Fibroblast of lung (primary cell): ENCODE measurements around the gene AGT. TPM values are rescaled to one million over a fixed set of nuclear protein-coding genes. Genes with fewer than 3 reads are reported as not detected.
A peak's percentile ranks its signal among the peaks of the same experiment; 100 is the strongest.

ENCODE experiments used
- DNase-seq, 2 donors: peaks; one replicate each; pipeline versions ENCODE4 v3.0.0 to v3.0.0-alpha.2; 2010; ENCODE audit warnings: low read depth in 2 of 2
- H2AFZ ChIP-seq: 2 replicates; pipeline ENCODE4 v1.5.1; 2012; ENCODE audit warnings: low read length, control low read depth, inconsistent platforms
- H3K27ac ChIP-seq: 2 replicates; pipeline ENCODE4 v1.5.1; 2011; ENCODE audit warnings: low read length, control low read depth; ENCODE audit not compliant: insufficient read depth
- H3K27me3 ChIP-seq: 2 replicates; pipeline ENCODE4 v1.5.1; 2011; ENCODE audit warnings: mild to moderate bottlenecking, low read length; ENCODE audit not compliant: control insufficient read depth, insufficient read depth
- H3K36me3 ChIP-seq: 2 replicates; pipeline ENCODE4 v1.5.1; 2011; ENCODE audit warnings: low read length; ENCODE audit not compliant: control insufficient read depth, insufficient read depth
- H3K4me1 ChIP-seq: 2 replicates; pipeline ENCODE4 v1.5.1; 2011; ENCODE audit warnings: low read length; ENCODE audit not compliant: control insufficient read depth, insufficient read depth; ENCODE audit errors: extremely low read depth
- H3K4me2 ChIP-seq: 2 replicates; pipeline ENCODE4 v1.5.1; 2011; ENCODE audit warnings: low read length, control low read depth; ENCODE audit not compliant: insufficient read depth; ENCODE audit errors: extremely low read depth
- H3K4me3 ChIP-seq, 4 experiments: fragments of 200-600 bp in 1 of 4; sonication (generic) in 1 of 4; replicated peaks in 1 of 4; 2 replicates each; pipeline ENCODE4 v1.5.1; 2011 to 2016; ENCODE audit warnings: low read length in 4 of 4, low read depth in 3 of 4, mild to moderate bottlenecking in 3 of 4, control low read depth in 2 of 4, inconsistent platforms in 1 of 4, mixed read lengths in 1 of 4; ENCODE audit not compliant: insufficient read depth in 1 of 4; ENCODE audit errors: control extremely low read depth in 1 of 4
- H3K79me2 ChIP-seq: 2 replicates; pipeline ENCODE4 v1.5.1; 2012; ENCODE audit warnings: mild to moderate bottlenecking, low read length, inconsistent platforms; ENCODE audit not compliant: control insufficient read depth, insufficient read depth
- H3K9ac ChIP-seq: 2 replicates; pipeline ENCODE4 v1.5.1; 2011; ENCODE audit warnings: mild to moderate bottlenecking, low read length, control low read depth; ENCODE audit not compliant: insufficient read depth
- H3K9me3 ChIP-seq: 2 replicates; pipeline ENCODE4 v1.5.1; 2012; ENCODE audit warnings: low read depth, low read length; ENCODE audit not compliant: control insufficient read depth, insufficient read depth
- H4K20me1 ChIP-seq: 2 replicates; pipeline ENCODE4 v1.5.1; 2011; ENCODE audit warnings: low read length; ENCODE audit not compliant: control insufficient read depth, insufficient read depth; ENCODE audit errors: extremely low read depth
- EZH2 ChIP-seq: IDR thresholded peaks from 2 replicates; pipeline ENCODE4 v1.5.1; 2012; ENCODE audit warnings: low read length, control low read depth, mild to moderate bottlenecking; ENCODE audit errors: missing control alignments
- polyA plus RNA-seq, 2 donors: library from polyadenylated mRNA; depleted of rRNA in 1 of 2; stranded (reverse) in 1 of 2; unstranded in 1 of 2; fragments of >200 nt; gene quantifications; 2 replicates each; pipeline ENCODE4 v1.2.1, GENCODE V29; 2011 to 2012; ENCODE audit warnings: missing spikeins in 1 of 2
- total RNA-seq: library from RNA; depleted of rRNA; stranded (reverse); fragments of >200 nt; gene quantifications from 2 replicates; pipeline ENCODE4 v1.2.1, GENCODE V29; 2014
- TF ChIP-seq, protein P1 (sequence below), 2 donors: IDR thresholded peaks in 1 of 2; conservative IDR thresholded peaks in 1 of 2; 1 replicate in 1 of 2; 2 replicates in 1 of 2; pipeline ENCODE4 v1.5.1; 2011 to 2012; ENCODE audit warnings: low read length in 2 of 2, control low read depth in 1 of 2, inconsistent platforms in 1 of 2, low read depth in 1 of 2, mild to moderate bottlenecking in 1 of 2

Gene AGT
- total and polyA plus RNA-seq, 2 donors (not counting 1 experiment from before 2014, with no cell fraction given) = 3.7 to 10.6 TPM

DNA sequence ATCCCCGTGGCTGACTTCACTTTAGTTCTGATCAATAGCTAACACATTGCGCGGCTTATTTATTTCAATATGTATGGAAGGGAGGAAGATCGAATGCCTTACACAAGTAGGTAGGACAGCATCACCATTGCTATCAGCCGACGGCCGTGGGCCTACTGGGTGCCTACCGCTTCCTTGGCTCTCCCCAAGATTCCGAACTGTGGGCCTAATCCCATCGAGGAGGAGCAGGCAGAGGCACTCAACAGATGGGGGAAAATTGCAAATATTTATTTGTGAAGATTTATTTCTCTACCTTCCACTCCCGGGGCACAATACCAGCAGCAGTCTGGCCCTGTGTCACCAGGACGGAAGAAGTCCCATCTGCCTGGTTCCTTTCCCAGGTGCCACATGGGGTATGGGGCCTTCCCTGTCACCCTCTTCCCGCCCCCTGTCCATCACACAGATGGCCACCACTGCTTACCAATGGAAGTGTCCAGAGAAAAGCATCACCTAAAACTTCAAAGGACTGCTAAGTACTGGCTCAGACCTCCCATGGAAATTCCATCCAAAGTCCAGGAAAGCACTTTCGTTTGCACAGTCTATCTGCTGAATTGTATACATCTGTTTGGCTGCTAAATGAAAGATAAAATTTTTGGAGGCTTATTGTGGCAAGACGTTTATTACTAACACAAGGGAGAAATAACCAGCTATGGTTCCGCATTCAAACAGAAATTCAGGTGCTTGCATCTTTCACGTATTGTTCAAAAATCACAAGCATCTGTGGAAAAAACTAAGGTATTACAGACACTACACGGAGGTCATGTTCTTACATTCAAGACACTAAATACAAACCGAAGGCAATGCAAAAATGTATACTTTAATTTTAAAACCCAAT is 11.8 kb downstream of the AGT start:
- no peak overlapping the region for H3K9ac ChIP-seq
- no peaks in the 10 kb centered on the region for H3K79me2 ChIP-seq
- no peak for DNase-seq
- no peak overlapping the region for H3K4me3 ChIP-seq
- no peaks in the 10 kb centered on the region for H3K36me3 ChIP-seq
- H3K4me1 ChIP-seq = no peaks in the 10 kb centered on the region
- no peak overlapping the region for H3K27ac ChIP-seq
- no peaks in the 10 kb centered on the region for H4K20me1 ChIP-seq
- no peaks in the 10 kb centered on the region for H3K9me3 ChIP-seq
- no peaks in the 10 kb centered on the region for H3K27me3 ChIP-seq
- no peak for TF ChIP-seq EZH2
- TF ChIP-seq, protein P1, sequence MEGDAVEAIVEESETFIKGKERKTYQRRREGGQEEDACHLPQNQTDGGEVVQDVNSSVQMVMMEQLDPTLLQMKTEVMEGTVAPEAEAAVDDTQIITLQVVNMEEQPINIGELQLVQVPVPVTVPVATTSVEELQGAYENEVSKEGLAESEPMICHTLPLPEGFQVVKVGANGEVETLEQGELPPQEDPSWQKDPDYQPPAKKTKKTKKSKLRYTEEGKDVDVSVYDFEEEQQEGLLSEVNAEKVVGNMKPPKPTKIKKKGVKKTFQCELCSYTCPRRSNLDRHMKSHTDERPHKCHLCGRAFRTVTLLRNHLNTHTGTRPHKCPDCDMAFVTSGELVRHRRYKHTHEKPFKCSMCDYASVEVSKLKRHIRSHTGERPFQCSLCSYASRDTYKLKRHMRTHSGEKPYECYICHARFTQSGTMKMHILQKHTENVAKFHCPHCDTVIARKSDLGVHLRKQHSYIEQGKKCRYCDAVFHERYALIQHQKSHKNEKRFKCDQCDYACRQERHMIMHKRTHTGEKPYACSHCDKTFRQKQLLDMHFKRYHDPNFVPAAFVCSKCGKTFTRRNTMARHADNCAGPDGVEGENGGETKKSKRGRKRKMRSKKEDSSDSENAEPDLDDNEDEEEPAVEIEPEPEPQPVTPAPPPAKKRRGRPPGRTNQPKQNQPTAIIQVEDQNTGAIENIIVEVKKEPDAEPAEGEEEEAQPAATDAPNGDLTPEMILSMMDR (conservative IDR thresholded peaks at IDR 0.05 in 1 of 2, IDR thresholded peaks at IDR 0.05 in 1 of 2; ENCODE audit: low read depth in 1 of 2, low read length in 2 of 2) = no peak
- H3K4me2 ChIP-seq = no peak overlapping the region
- no peak overlapping the region for H2AFZ ChIP-seq

DNA sequence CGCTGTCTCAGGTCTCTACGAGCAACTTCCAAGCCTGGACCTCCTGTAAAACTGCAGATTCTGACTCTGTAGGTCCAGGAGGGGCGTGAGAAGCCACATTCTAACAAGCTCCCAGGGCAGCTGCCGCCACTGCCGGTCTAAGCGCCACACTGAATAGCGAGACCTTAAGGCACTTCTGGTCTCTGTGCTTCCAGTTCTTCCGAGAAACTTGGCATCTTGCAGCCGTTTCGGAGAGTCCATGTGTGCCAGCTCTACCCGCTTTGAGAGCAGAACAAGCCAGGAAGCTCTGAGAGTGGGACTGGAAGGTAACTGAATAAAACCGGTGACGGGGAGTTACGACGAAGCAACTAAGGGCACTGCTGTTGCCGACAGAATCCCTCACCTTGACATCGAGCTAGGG is 12.5 kb downstream of the AGT start:
- H2AFZ ChIP-seq = no peak overlapping the region
- H3K9me3 ChIP-seq = no peaks in the 10 kb centered on the region
- no peaks in the 10 kb centered on the region for H3K36me3 ChIP-seq
- no peaks in the 10 kb centered on the region for H3K4me1 ChIP-seq
- no peaks in the 10 kb centered on the region for H3K79me2 ChIP-seq
- peak in 1 of 2 donors; percentile 34 for DNase-seq
- no peak overlapping the region for H3K4me3 ChIP-seq
- H4K20me1 ChIP-seq = no peaks in the 10 kb centered on the region
- no peak overlapping the region for H3K4me2 ChIP-seq
- no peaks in the 10 kb centered on the region for H3K27me3 ChIP-seq
- H3K9ac ChIP-seq = no peak overlapping the region
- no peak overlapping the region for H3K27ac ChIP-seq
- TF ChIP-seq, protein P1 (conservative IDR thresholded peaks at IDR 0.05 in 1 of 2, IDR thresholded peaks at IDR 0.05 in 1 of 2; ENCODE audit: low read depth in 1 of 2, low read length in 2 of 2) = no peak
- TF ChIP-seq EZH2 = no peak

DNA sequence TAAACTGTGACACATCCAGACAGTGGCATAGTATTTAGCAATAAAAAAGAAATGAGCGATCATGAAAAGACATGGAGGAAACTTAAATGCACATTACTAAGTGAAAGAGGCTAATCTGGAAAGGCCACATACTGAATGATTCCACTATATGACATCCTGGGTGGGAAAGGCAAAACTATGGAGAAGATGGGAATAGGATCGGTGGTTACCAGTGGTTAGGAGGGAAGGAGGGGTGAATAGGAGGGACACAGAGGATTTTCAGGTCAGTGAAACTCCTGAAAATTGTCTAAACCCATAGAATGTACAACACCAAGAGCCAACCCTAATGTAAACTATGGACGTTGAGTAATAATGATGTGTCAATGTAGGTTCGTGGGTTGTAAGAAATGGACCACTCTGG is 13.8 kb downstream of the AGT start:
- Histone ChIP-seq H3K9me3 (no peaks in the 10 kb centered on the region), H2AFZ (no peak overlapping the region), H3K36me3 (no peaks in the 10 kb centered on the region), H3K27me3 (no peaks in the 10 kb centered on the region), H3K79me2 (no peaks in the 10 kb centered on the region), H3K4me2 (no peak overlapping the region), H3K4me1 (no peaks in the 10 kb centered on the region), H3K4me3 (no peak overlapping the region), H3K9ac (no peak overlapping the region), H3K27ac (no peak overlapping the region), H4K20me1 (no peaks in the 10 kb centered on the region)
- no peak for DNase-seq
- no peak for TF ChIP-seq EZH2
- TF ChIP-seq, protein P1 (conservative IDR thresholded peaks at IDR 0.05 in 1 of 2, IDR thresholded peaks at IDR 0.05 in 1 of 2; ENCODE audit: low read depth in 1 of 2, low read length in 2 of 2) = no peak
